Fibroblast of lung (primary cell): Measurements from ENCODE around the gene PCMT1. TPM values are rescaled to one million over a fixed set of nuclear protein-coding genes. Genes with fewer than 3 reads are reported as not detected.
A peak's percentile ranks its signal among the peaks of the same experiment; 100 is the strongest.

Source experiments
- DNase-seq, 2 donors: peaks; one replicate each; pipeline versions ENCODE4 v3.0.0 to v3.0.0-alpha.2; 2010; ENCODE audit warnings: low read depth in 2 of 2
- H2AFZ ChIP-seq: 2 replicates; pipeline ENCODE4 v1.5.1; 2012; ENCODE audit warnings: low read length, control low read depth, inconsistent platforms
- H3K27ac ChIP-seq: 2 replicates; pipeline ENCODE4 v1.5.1; 2011; ENCODE audit warnings: low read length, control low read depth; ENCODE audit not compliant: insufficient read depth
- H3K27me3 ChIP-seq: 2 replicates; pipeline ENCODE4 v1.5.1; 2011; ENCODE audit warnings: mild to moderate bottlenecking, low read length; ENCODE audit not compliant: control insufficient read depth, insufficient read depth
- H3K36me3 ChIP-seq: 2 replicates; pipeline ENCODE4 v1.5.1; 2011; ENCODE audit warnings: low read length; ENCODE audit not compliant: control insufficient read depth, insufficient read depth
- H3K4me1 ChIP-seq: 2 replicates; pipeline ENCODE4 v1.5.1; 2011; ENCODE audit warnings: low read length; ENCODE audit not compliant: control insufficient read depth, insufficient read depth; ENCODE audit errors: extremely low read depth
- H3K4me2 ChIP-seq: 2 replicates; pipeline ENCODE4 v1.5.1; 2011; ENCODE audit warnings: low read length, control low read depth; ENCODE audit not compliant: insufficient read depth; ENCODE audit errors: extremely low read depth
- H3K4me3 ChIP-seq, 4 experiments: fragments of 200-600 bp in 1 of 4; sonication (generic) in 1 of 4; replicated peaks in 1 of 4; 2 replicates each; pipeline ENCODE4 v1.5.1; 2011 to 2016; ENCODE audit warnings: low read length in 4 of 4, low read depth in 3 of 4, mild to moderate bottlenecking in 3 of 4, control low read depth in 2 of 4, inconsistent platforms in 1 of 4, mixed read lengths in 1 of 4; ENCODE audit not compliant: insufficient read depth in 1 of 4; ENCODE audit errors: control extremely low read depth in 1 of 4
- H3K79me2 ChIP-seq: 2 replicates; pipeline ENCODE4 v1.5.1; 2012; ENCODE audit warnings: mild to moderate bottlenecking, low read length, inconsistent platforms; ENCODE audit not compliant: control insufficient read depth, insufficient read depth
- H3K9ac ChIP-seq: 2 replicates; pipeline ENCODE4 v1.5.1; 2011; ENCODE audit warnings: mild to moderate bottlenecking, low read length, control low read depth; ENCODE audit not compliant: insufficient read depth
- H3K9me3 ChIP-seq: 2 replicates; pipeline ENCODE4 v1.5.1; 2012; ENCODE audit warnings: low read depth, low read length; ENCODE audit not compliant: control insufficient read depth, insufficient read depth
- H4K20me1 ChIP-seq: 2 replicates; pipeline ENCODE4 v1.5.1; 2011; ENCODE audit warnings: low read length; ENCODE audit not compliant: control insufficient read depth, insufficient read depth; ENCODE audit errors: extremely low read depth
- EZH2 ChIP-seq: IDR thresholded peaks from 2 replicates; pipeline ENCODE4 v1.5.1; 2012; ENCODE audit warnings: low read length, control low read depth, mild to moderate bottlenecking; ENCODE audit errors: missing control alignments
- polyA plus RNA-seq, 2 donors: library from polyadenylated mRNA; depleted of rRNA in 1 of 2; stranded (reverse) in 1 of 2; unstranded in 1 of 2; fragments of >200 nt; gene quantifications; 2 replicates each; pipeline ENCODE4 v1.2.1, GENCODE V29; 2011 to 2012; ENCODE audit warnings: missing spikeins in 1 of 2
- total RNA-seq: library from RNA; depleted of rRNA; stranded (reverse); fragments of >200 nt; gene quantifications from 2 replicates; pipeline ENCODE4 v1.2.1, GENCODE V29; 2014
- TF ChIP-seq, protein P1 (sequence below), 2 donors: IDR thresholded peaks in 1 of 2; conservative IDR thresholded peaks in 1 of 2; 1 replicate in 1 of 2; 2 replicates in 1 of 2; pipeline ENCODE4 v1.5.1; 2011 to 2012; ENCODE audit warnings: low read length in 2 of 2, control low read depth in 1 of 2, inconsistent platforms in 1 of 2, low read depth in 1 of 2, mild to moderate bottlenecking in 1 of 2

Gene PCMT1
- total and polyA plus RNA-seq, 2 donors (not counting 1 experiment from before 2014, with no cell fraction given) = 81.3 to 172 TPM

DNA sequence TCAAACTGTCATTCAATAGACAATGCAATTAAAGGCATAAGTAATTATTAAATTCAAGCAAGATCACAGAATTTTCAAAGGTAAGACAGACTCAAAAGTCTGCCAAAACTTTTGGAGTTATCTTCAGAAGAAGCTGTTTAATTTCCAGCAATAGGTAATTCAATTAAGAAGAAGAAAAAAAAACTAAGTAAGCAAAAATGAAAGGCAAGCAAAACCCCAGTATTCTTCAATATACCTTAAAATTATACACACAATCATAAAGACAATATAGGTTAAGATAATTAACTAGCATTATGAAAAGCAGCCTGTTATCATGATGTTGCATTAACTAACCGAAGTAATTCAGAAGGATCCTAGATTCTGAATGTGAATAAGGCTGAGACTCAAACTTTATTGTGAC lies 35.1 kb upstream of the PCMT1 start:
- DNase-seq = no peak
- H3K79me2 ChIP-seq = peaks cover 75% of the 10 kb centered on the region
- H3K4me3 ChIP-seq = no peak overlapping the region
- no peak overlapping the region for H3K27ac ChIP-seq
- H3K4me2 ChIP-seq = no peak overlapping the region
- H2AFZ ChIP-seq = no peak overlapping the region
- no peaks in the 10 kb centered on the region for H3K36me3 ChIP-seq
- H3K4me1 ChIP-seq = no peaks in the 10 kb centered on the region
- H4K20me1 ChIP-seq = no peaks in the 10 kb centered on the region
- no peak for TF ChIP-seq EZH2
- TF ChIP-seq, protein P1, sequence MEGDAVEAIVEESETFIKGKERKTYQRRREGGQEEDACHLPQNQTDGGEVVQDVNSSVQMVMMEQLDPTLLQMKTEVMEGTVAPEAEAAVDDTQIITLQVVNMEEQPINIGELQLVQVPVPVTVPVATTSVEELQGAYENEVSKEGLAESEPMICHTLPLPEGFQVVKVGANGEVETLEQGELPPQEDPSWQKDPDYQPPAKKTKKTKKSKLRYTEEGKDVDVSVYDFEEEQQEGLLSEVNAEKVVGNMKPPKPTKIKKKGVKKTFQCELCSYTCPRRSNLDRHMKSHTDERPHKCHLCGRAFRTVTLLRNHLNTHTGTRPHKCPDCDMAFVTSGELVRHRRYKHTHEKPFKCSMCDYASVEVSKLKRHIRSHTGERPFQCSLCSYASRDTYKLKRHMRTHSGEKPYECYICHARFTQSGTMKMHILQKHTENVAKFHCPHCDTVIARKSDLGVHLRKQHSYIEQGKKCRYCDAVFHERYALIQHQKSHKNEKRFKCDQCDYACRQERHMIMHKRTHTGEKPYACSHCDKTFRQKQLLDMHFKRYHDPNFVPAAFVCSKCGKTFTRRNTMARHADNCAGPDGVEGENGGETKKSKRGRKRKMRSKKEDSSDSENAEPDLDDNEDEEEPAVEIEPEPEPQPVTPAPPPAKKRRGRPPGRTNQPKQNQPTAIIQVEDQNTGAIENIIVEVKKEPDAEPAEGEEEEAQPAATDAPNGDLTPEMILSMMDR (conservative IDR thresholded peaks at IDR 0.05 in 1 of 2, IDR thresholded peaks at IDR 0.05 in 1 of 2; ENCODE audit: low read depth in 1 of 2, low read length in 2 of 2) = no peak
- no peak overlapping the region for H3K9ac ChIP-seq
- H3K9me3 ChIP-seq = no peaks in the 10 kb centered on the region
- H3K27me3 ChIP-seq = no peaks in the 10 kb centered on the region

DNA sequence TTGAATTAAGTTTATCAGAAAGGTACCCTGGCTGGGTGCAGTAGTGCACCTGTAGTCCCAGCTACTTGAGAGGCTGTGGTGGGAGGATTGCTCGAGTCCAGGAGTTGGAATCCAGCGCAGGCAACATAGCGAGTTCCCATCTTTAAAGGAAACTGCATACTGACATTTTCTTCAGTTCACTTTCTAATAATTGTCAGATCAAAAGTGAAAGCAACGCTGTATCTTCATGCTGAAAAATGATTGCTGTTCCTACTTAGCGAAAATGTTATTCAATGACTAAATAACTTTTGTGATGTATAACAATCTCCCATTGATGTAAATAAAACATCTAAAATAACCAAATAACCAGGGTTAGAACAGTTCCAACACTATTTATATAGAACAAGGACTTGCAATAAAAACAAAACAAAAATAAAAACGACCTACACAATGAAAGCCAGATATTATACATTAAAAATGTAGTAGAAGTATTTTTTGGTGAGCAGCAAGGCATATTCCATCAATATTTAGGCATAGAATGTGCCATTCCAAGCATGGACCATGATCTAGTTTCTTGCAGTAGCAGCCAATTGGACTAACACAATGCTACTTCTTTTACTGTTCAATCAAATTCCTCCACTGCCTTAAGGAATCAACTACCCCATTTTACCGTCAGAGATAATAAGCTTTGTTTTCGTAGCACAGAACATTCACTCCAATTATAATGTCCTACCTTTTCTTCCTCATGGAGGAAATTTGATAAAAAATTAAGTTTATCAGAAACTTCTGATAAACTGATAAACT lies 33.2 kb upstream of the PCMT1 start:
- peak overlapping the region; percentile 87 for H3K4me2 ChIP-seq
- no peak overlapping the region for H3K9ac ChIP-seq
- H3K27ac ChIP-seq = peak overlapping the region; percentile 93
- H3K36me3 ChIP-seq = no peaks in the 10 kb centered on the region
- no peak for TF ChIP-seq EZH2
- TF ChIP-seq, protein P1 (conservative IDR thresholded peaks at IDR 0.05 in 1 of 2, IDR thresholded peaks at IDR 0.05 in 1 of 2; ENCODE audit: low read depth in 1 of 2, low read length in 2 of 2) = no peak
- no peak overlapping the region for H2AFZ ChIP-seq
- H3K4me1 ChIP-seq = no peaks in the 10 kb centered on the region
- H4K20me1 ChIP-seq = no peaks in the 10 kb centered on the region
- no peaks in the 10 kb centered on the region for H3K9me3 ChIP-seq
- H3K79me2 ChIP-seq = peaks cover 61% of the 10 kb centered on the region
- no peaks in the 10 kb centered on the region for H3K27me3 ChIP-seq
- peak in 1 of 2 donors; percentile 39 for DNase-seq
- H3K4me3 ChIP-seq = peak overlapping the region; percentile 44 to 99 (median 86)

DNA sequence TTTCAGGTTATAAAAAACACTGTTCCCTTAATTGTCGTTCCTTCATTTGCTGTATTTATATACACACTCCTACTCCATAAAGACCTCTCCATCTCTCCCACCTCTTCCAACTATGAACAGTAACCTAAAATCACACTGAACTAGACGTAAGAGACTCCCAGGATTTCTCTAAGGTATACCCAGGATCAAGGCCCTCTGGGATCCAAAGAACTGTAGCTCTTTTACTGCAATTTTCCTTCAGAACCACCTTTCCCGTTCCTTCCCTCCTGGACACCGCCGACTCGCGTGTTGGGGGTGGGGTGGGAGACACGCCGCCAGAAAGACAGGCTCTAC lies 32.3 kb upstream of the PCMT1 start:
- TF ChIP-seq, protein P1 (conservative IDR thresholded peaks at IDR 0.05 in 1 of 2, IDR thresholded peaks at IDR 0.05 in 1 of 2; ENCODE audit: low read depth in 1 of 2, low read length in 2 of 2) = no peak
- no peak for TF ChIP-seq EZH2
- H3K4me2 ChIP-seq = peak overlapping the region; percentile 87
- H4K20me1 ChIP-seq = no peaks in the 10 kb centered on the region
- peaks cover 55% of the 10 kb centered on the region for H3K79me2 ChIP-seq
- peak overlapping the region; percentile 41 for H2AFZ ChIP-seq
- DNase-seq = no peak
- peak overlapping the region; percentile 44 to 99 (median 86) for H3K4me3 ChIP-seq
- H3K36me3 ChIP-seq = no peaks in the 10 kb centered on the region
- H3K27ac ChIP-seq = peak overlapping the region; percentile 93
- peak overlapping the region; percentile 98 for H3K9ac ChIP-seq
- no peaks in the 10 kb centered on the region for H3K27me3 ChIP-seq
- no peaks in the 10 kb centered on the region for H3K4me1 ChIP-seq
- H3K9me3 ChIP-seq = no peaks in the 10 kb centered on the region
